Mesothelial cell of epicardium (in vitro differentiated cells): ENCODE measurements around the gene TOM1L2. TPM values are rescaled to one million over a fixed set of nuclear protein-coding genes. Genes with fewer than 3 reads are reported as not detected.

ENCODE experiments used
- DNase-seq, 2 experiments: peaks; one replicate each; pipeline ENCODE4 v3.0.0; 2021; ENCODE audit warnings: low spot score in 2 of 2; ENCODE audit not compliant: unreplicated experiment in 2 of 2
- H3K27ac Mint-ChIP-seq: 2 replicates; pipeline ENCODE4 v1.8.0; 2021; ENCODE audit warnings: mixed read lengths
- H3K27me3 Mint-ChIP-seq: 2 replicates; pipeline ENCODE4 v1.8.0; 2021; ENCODE audit warnings: low read depth, mixed read lengths
- H3K36me3 Mint-ChIP-seq: 2 replicates; pipeline ENCODE4 v1.8.0; 2021; ENCODE audit warnings: mixed read lengths
- H3K4me1 Mint-ChIP-seq: 2 replicates; pipeline ENCODE4 v1.8.0; 2021; ENCODE audit warnings: mixed read lengths
- H3K4me3 Mint-ChIP-seq: 2 replicates; pipeline ENCODE4 v1.8.0; 2021; ENCODE audit warnings: mild to moderate bottlenecking, moderate library complexity, mixed read lengths
- H3K9me3 Mint-ChIP-seq: 2 replicates; pipeline ENCODE4 v1.8.0; 2021; ENCODE audit warnings: mixed read lengths
- CTCF ChIP-seq: fragments of 200-600 bp; sonication (generic); IDR thresholded peaks from one replicate; pipeline ENCODE4 v1.5.0; 2021; ENCODE audit warnings: antibody characterized with exemption; ENCODE audit not compliant: unreplicated experiment
- total RNA-seq: library from RNA; stranded (reverse); gene quantifications from 3 replicates; pipeline ENCODE4 v1.2.1, GENCODE V29; 2021

The TOM1L2 gene
- total RNA-seq, 1 donor from 2014 or later: 126 TPM

- Mint-ChIP-seq H3K36me3 (no peaks in the 10 kb centered on the region), H3K4me3 (no peak overlapping the region), H3K27ac (no peak overlapping the region), H3K9me3 (no peaks in the 10 kb centered on the region), H3K4me1 (peaks cover 7% of the 10 kb centered on the region), H3K27me3 (no peaks in the 10 kb centered on the region)
- TF ChIP-seq CTCF: no peak
- no peak for DNase-seq
Observed at GRCh38 chr17:17989081-17989480, 16.9 kb upstream of the TOM1L2 start.

DNA sequence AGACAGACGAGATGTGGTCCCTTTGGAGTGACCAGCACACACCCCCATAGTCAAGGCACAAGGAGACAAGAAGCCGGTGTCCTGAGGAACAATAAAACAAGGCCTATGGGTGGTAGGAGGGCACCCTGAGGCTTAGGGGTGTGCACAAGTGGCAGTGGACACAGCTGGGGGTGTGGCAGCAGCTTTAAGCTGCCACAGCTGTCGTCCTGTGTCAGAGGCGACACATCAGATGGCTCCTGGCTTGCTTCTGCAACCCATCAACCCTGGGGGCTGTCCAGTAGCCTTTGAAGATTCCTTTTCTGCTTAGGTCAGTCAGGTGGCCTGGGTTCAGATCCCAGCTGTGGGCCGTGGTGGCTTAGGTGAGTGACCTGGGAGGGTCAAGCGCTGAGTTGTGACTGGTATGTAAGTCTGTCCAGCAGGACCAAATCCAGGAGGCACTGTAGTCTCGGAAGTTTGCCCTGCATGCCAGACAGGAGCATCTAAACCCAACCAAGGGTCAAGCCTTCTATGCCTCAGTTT lies 16.3 kb upstream of the TOM1L2 start:
- no peak overlapping the region for H3K27ac Mint-ChIP-seq

GRCh38 chr17:17987901-17988300 lies 15.7 kb upstream of the TOM1L2 start:
- H3K27ac Mint-ChIP-seq: no peak overlapping the region
- DNase-seq: no peak
- H3K9me3 Mint-ChIP-seq: no peaks in the 10 kb centered on the region
- no peaks in the 10 kb centered on the region for H3K36me3 Mint-ChIP-seq
- TF ChIP-seq CTCF: no peak
- H3K4me3 Mint-ChIP-seq: no peak overlapping the region
- H3K27me3 Mint-ChIP-seq: no peaks in the 10 kb centered on the region
- peaks cover 2% of the 10 kb centered on the region for H3K4me1 Mint-ChIP-seq

More for the DNA sequence above, 16.3 kb upstream of the TOM1L2 start:
- TF ChIP-seq CTCF: no peak
- no peak overlapping the region for H3K4me3 Mint-ChIP-seq
- H3K4me1 Mint-ChIP-seq: peaks cover 5% of the 10 kb centered on the region
- no peaks in the 10 kb centered on the region for H3K9me3 Mint-ChIP-seq
- no peak for DNase-seq
- H3K36me3 Mint-ChIP-seq: no peaks in the 10 kb centered on the region
- no peaks in the 10 kb centered on the region for H3K27me3 Mint-ChIP-seq

DNA sequence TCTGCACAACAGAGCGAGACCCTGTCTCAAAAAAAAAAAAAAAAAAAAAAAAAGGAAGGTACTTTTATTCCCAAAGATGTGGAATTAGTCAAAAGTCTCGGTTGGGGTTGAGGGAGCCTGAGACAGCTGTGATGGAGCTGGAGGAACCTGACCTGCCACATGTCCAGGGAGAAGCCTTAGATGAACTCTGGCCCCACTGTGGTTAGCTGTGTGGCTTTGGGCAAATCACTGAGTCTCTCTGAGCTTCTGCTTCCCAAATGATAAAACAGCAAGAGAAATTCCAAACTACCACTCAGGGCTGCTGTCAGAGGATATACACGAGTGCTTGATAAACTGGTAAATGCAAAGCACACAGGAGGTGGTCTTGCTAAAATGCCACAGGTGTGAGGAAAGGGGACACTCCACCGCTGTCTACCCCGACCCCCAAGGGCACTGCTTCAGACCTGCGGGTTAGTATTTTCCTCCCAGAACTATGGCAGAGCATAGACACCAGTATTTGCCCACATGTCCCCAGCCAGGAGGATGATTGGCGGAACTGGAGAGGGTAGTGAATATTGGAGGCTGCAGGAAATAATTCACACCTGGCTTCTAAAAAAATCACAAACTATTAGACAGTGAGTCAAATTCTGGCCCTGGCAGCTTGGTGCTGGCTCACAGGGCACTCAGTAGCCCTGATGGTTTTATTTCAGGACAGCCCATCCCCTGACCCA lies 15.1 kb upstream of the TOM1L2 start:
- Mint-ChIP-seq H3K9me3 (no peaks in the 10 kb centered on the region), H3K4me1 (peaks cover 2% of the 10 kb centered on the region), H3K36me3 (no peaks in the 10 kb centered on the region), H3K4me3 (no peak overlapping the region), H3K27me3 (no peaks in the 10 kb centered on the region), H3K27ac (no peak overlapping the region)
- DNase-seq: no peak
- TF ChIP-seq CTCF: no peak

DNA sequence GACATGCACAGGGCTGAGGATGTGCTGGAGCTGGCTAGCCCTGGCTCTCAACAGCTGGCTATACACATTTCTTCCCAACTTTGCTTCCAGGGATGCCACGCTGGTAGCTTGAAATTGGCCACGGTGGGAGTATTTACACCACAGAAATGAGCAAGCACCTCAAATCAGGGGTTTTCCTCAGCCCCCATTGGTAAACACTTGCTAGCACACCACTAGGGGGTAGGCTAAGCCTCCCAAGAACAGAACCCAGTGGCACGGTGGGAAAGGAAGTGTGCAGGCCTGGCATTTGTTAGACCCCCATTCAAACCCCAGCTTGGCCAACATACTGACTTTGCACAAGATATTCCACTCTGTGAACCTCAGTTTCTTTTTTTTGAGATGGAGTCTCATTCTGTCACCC lies 13.4 kb upstream of the TOM1L2 start:
- no peak for TF ChIP-seq CTCF
- no peaks in the 10 kb centered on the region for H3K9me3 Mint-ChIP-seq
- H3K27me3 Mint-ChIP-seq: no peaks in the 10 kb centered on the region
- no peaks in the 10 kb centered on the region for H3K4me1 Mint-ChIP-seq
- H3K36me3 Mint-ChIP-seq: no peaks in the 10 kb centered on the region
- no peak overlapping the region for H3K27ac Mint-ChIP-seq
- DNase-seq: no peak
- H3K4me3 Mint-ChIP-seq: no peak overlapping the region

DNA sequence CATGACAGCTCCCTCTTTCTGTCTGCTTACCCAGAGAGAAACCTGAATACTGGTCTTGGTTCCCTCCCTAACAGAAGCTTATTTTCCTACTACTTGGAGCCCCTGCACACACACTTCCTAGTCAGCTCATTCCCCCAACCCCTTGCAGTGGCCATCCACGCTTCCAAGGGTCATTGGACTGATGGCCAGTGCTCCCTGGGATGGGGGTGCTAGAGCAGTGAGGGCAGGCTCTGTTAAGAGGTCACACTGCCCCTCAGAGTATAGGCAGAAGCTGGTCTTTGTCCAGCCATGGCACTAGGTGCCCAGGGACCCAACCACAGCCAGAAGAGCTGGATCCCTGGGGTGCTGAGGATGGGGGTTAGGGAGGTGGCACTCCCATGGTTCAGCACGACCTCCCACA lies 13.0 kb upstream of the TOM1L2 start:
- no peak for TF ChIP-seq CTCF
- Mint-ChIP-seq H3K9me3 (no peaks in the 10 kb centered on the region), H3K36me3 (no peaks in the 10 kb centered on the region)

More for the DNA sequence above, 13.0 kb upstream of the TOM1L2 start:
- no peak for DNase-seq
- Mint-ChIP-seq H3K4me1 (no peaks in the 10 kb centered on the region), H3K27me3 (no peaks in the 10 kb centered on the region), H3K27ac (no peak overlapping the region), H3K4me3 (no peak overlapping the region)
